Myometrial cell (primary cell): ENCODE results near the gene LINC00305. TPM values are rescaled to one million over a fixed set of nuclear protein-coding genes. Genes with fewer than 3 reads are reported as not detected.

ENCODE experiments used
- total RNA-seq: library from RNA; depleted of rRNA; stranded (reverse); fragments of >200 nt; gene quantifications from 2 replicates; pipeline ENCODE4 v1.2.3, GENCODE V29; 2015

The LINC00305 gene
- total RNA-seq = not detected in 2 replicates

DNA sequence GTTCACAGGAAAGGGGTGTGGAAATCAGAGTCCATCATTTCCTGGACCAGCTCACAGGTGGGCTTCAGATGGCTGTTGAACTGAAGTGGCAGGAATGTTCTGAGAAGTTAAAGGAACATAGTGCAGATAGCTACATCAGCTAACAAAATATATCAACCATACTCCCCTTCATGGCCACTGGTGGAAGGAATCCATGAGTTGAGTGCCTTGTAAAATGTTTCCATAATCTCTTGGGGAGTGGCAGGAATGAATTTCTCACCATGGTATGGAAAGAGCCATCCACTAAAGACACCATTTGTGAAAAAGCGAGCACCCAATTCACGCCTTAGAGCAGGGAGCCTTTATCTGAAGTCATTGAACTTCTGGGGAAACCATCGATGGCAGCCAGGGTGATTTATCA lies at the start of gene LINC00305:
Gene LINC00305 (minus strand): TSS at position 101 of the 400 bp plus-strand sequence.

Other genes starting within 250 kb of the LINC00305 start
- 0.35 TPM in 1 of 2 replicates, not detected in the other for gene SERPINB10, start 241.1 kb downstream of the LINC00305 start, total RNA-seq
- 0.86 and 0.89 TPM in 2 replicates for gene HMSD, start 199.8 kb downstream of the LINC00305 start, total RNA-seq
- 19.8 and 23.9 TPM in 2 replicates for gene SERPINB8, start 179.0 kb downstream of the LINC00305 start, total RNA-seq